Measurements from ENCODE around the gene P3H3. TPM values are rescaled to one million over a fixed set of nuclear protein-coding genes. Genes with fewer than 3 reads are reported as not detected.

The P3H3 gene
- total and polyA plus RNA-seq, 2 experiments from 2014 or later: 16.4 to 38.2 TPM

GRCh38 chr12:6854036-6854435 lies 25.8 kb downstream of the P3H3 start:
- ATAC-seq (no peak), DNase-seq (ENCODE audit: low spot score) (no peak)
- Histone ChIP-seq H3F3A (replicated peaks; ENCODE audit: low read depth) (peaks cover 11% of the 10 kb centered on the region; the same call in 1 of the 2 replicates), H4K20me1 (replicated peaks; ENCODE audit: insufficient read depth) (peaks cover 4% of the 10 kb centered on the region; the same call in 1 of the 2 replicates), H3K4me2 (0 out of 2 replicates have a peak overlapping the region, but pooled peaks have one; percentile 83), H3K79me2 (replicated peaks; ENCODE audit: insufficient read depth) (peaks cover 41% of the 10 kb centered on the region), H3K4me1 (ENCODE audit: insufficient read depth) (peaks cover 19% of the 10 kb centered on the region), H3K4me3 (no peak overlapping the region), H2AFZ (no peak overlapping the region), H3K36me3 (ENCODE audit: insufficient read depth) (peaks cover 25% of the 10 kb centered on the region), H3K9me2 (ENCODE audit: insufficient read depth) (no peaks in the 10 kb centered on the region), H3K27ac (ENCODE audit: low read depth) (no peak overlapping the region), H3K27me3 (ENCODE audit: insufficient read depth) (no peaks in the 10 kb centered on the region)
- Mint-ChIP-seq H3K27ac (peak overlapping the region; percentile 91), H3K9me3 (no peaks in the 10 kb centered on the region), H3K27me3 (ENCODE audit: insufficient read depth, low read depth, poor library complexity) (peaks cover 25% of the 10 kb centered on the region), H3K4me3 (peak overlapping the region; percentile 95), H3K36me3 (ENCODE audit: low read depth) (peaks cover 52% of the 10 kb centered on the region), H3K4me1 (peaks cover 15% of the 10 kb centered on the region)
- TF ChIP-seq ZNF462 (CRISPR knock-in tag; IDR thresholded peaks at IDR 0.05) (no peak), POLR2AphosphoS5 (IDR thresholded peaks at IDR 0.05; ENCODE audit: low read depth) (no peak), REST (IDR thresholded peaks at IDR 0.05; ENCODE audit: unreplicated experiment) (no peak), ZNF331 (CRISPR knock-in tag; IDR thresholded peaks at IDR 0.05; ENCODE audit: low read depth) (no peak), EZH2 (IDR thresholded peaks at IDR 0.05; ENCODE audit: low read depth, unreplicated experiment) (no peak), JUNB (IDR thresholded peaks at IDR 0.05; ENCODE audit: unreplicated experiment) (no peak), NANOG (IDR thresholded peaks at IDR 0.05; ENCODE audit: borderline replicate concordance) (no peak), CTCF (conservative IDR thresholded peaks at IDR 0.05; ENCODE audit: low read depth in 2 of 2) (no peak), ETS1 (IDR thresholded peaks at IDR 0.05) (no peak), EZH2phosphoT487 (IDR thresholded peaks at IDR 0.05; ENCODE audit: unreplicated experiment) (no peak)
